Breast epithelium (tissue), 4 donors: ENCODE results near the gene BRD4. TPM values are rescaled to one million over a fixed set of nuclear protein-coding genes. Genes with fewer than 3 reads are reported as not detected.

Experiments
- DNase-seq, 2 donors: peaks; one replicate each; pipeline ENCODE4 v3.0.0-alpha.2; 2019; ENCODE audit warnings: low spot score in 2 of 2
- H3K27ac ChIP-seq, 2 donors: fragments of 200-600 bp; sonication (generic) in 1 of 2; one replicate each; pipeline ENCODE4 v1.5.1; 2016 to 2019; ENCODE audit warnings: mild to moderate bottlenecking in 1 of 2
- H3K27me3 ChIP-seq, 2 donors: fragments of 200-600 bp; sonication (generic) in 1 of 2; one replicate each; pipeline versions ENCODE4 v1.5.1 to v1.6.0; 2017 to 2019; ENCODE audit warnings: control low read depth in 1 of 2, mild to moderate bottlenecking in 1 of 2
- H3K36me3 ChIP-seq: fragments of 200-600 bp; one replicate; pipeline ENCODE4 v1.5.1; 2019
- H3K4me1 ChIP-seq, 2 donors: fragments of 200-600 bp; sonication (generic); one replicate each; pipeline ENCODE4 v1.5.1; 2016 to 2019; ENCODE audit warnings: control low read depth in 1 of 2
- H3K4me3 ChIP-seq, 3 donors: fragments of 200-600 bp; sonication (generic); 1 replicate in 2 of 3; 2 replicates in 1 of 3; pipeline ENCODE4 v1.5.1; 2016 to 2019; ENCODE audit warnings: mild to moderate bottlenecking in 3 of 3, moderate library complexity in 2 of 3
- H3K9me3 ChIP-seq, 2 donors: fragments of 200-600 bp; sonication (generic) in 1 of 2; one replicate each; pipeline ENCODE4 v1.5.1; 2016 to 2019; ENCODE audit warnings: control low read depth in 1 of 2
- CTCF ChIP-seq, 3 donors: fragments of 450-650 bp; IDR thresholded peaks; one replicate each; pipeline ENCODE4 v1.5.1; 2016 to 2017; ENCODE audit warnings: antibody characterized with exemption in 3 of 3, mild to moderate bottlenecking in 3 of 3, moderate library complexity in 3 of 3
- POLR2A ChIP-seq: fragments of 450-650 bp; IDR thresholded peaks from one replicate; pipeline ENCODE4 v1.6.1; 2016; ENCODE audit warnings: antibody characterized with exemption, mild to moderate bottlenecking, moderate library complexity
- POLR2AphosphoS5 ChIP-seq, 3 donors: sonication (generic); formaldehyde crosslinking; IDR thresholded peaks; one replicate each; pipeline ENCODE4 v1.6.1; 2017; ENCODE audit warnings: antibody characterized with exemption in 3 of 3
- intact Hi-C: fragments of 100-400 bp; cut with DNase I; formaldehyde crosslinking; loops from one replicate; pipeline ENCODE4 v1.15.1; 2023; ENCODE audit warnings: low total_unique reads
- total RNA-seq, 3 donors: library from RNA; depleted of rRNA; stranded (reverse); fragments of >200 nt; gene quantifications; one replicate each; pipeline ENCODE4 v1.1.0, GENCODE V29; 2016

Gene BRD4
- total RNA-seq, 3 donors from 2014 or later: 25.6 to 37.5 (median 33.8) TPM

GRCh38 chr19:15265850-15266248 is 66.5 kb downstream of the BRD4 start:
- peak; percentile 56 to 81 for DNase-seq
- peak in 2 of 3 donors; percentile 86 to 94 for TF ChIP-seq POLR2AphosphoS5 (IDR thresholded peaks at IDR 0.05)
- no peak for TF ChIP-seq CTCF (IDR thresholded peaks at IDR 0.05)
- TF ChIP-seq POLR2A: no peak
- H3K27me3 ChIP-seq: no peaks in the 10 kb centered on the region
- H3K27ac ChIP-seq: peak overlapping the region; percentile 12 to 90
- H3K36me3 ChIP-seq: no peaks in the 10 kb centered on the region
- no peak overlapping the region for H3K4me3 ChIP-seq
- intact Hi-C loops: loop anchor here (10.0 kb wide), 1 partner anchor 69 kb away; the partner anchor contains the start of gene BRD4
- H3K4me1 ChIP-seq: peaks cover 19 to 23% of the 10 kb centered on the region in 2 donors
- no peaks in the 10 kb centered on the region for H3K9me3 ChIP-seq

DNA sequence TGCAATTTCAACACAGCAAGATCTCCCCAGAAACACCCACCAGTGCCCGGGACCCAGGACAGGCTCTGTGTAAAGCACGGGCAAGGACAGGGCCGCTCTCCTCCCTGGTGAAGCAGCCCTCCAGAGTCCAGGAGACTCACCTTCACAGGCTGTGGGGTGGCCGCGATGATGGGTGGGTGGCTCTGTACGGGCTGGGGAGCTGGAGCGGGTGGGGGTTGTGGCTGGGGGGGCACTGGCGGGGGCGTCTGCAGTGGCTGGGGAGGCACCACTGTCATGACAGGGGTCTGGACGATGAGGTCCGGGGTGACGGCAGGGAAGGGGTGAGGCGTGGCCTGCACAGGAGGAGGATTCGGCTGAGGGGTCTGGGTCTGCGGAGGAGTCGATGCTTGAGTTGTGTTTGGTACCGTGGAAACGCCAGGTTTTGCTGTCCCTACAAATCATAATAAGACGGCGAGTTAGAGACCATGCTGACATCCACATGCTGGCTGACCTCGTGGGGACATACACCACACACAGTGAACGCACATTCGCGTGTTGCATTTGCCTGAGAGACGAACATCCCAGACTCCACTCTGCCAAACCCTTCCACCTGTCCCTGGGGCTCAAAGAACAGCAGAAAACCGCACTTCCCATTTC is 67.0 kb downstream of the BRD4 start:
- Histone ChIP-seq H3K36me3 (no peaks in the 10 kb centered on the region), H3K4me1 (peaks cover 19 to 23% of the 10 kb centered on the region in 2 donors), H3K9me3 (no peaks in the 10 kb centered on the region), H3K27me3 (no peaks in the 10 kb centered on the region), H3K4me3 (no peak overlapping the region), H3K27ac (peak overlapping the region; percentile 12 to 90)
- TF ChIP-seq POLR2A (no peak), POLR2AphosphoS5 (IDR thresholded peaks at IDR 0.05) (no peak), CTCF (IDR thresholded peaks at IDR 0.05) (no peak)
- intact Hi-C loops: loop anchor here (10.0 kb wide), 1 partner anchor 69 kb away; the partner anchor contains the start of gene BRD4
- DNase-seq: no peak

DNA sequence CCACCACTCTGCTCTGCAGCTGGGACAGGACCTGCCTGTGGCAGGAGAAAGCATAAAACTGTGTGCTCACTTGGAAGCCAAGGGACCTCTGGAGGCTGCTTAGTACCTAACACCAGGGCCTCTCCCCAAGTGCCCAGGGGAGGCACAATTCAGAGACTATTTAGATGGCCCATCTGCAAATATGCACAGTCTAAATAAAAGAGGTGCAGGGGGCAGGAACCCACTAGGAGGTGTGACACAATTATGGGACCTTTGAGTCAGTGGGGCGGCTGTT is 67.5 kb downstream of the BRD4 start:
- intact Hi-C loops: loop anchor here (10.0 kb wide), 1 partner anchor 70 kb away; the partner anchor contains the start of gene BRD4
- Histone ChIP-seq H3K36me3 (no peaks in the 10 kb centered on the region), H3K4me1 (peaks cover 19 to 23% of the 10 kb centered on the region in 2 donors)

DNA sequence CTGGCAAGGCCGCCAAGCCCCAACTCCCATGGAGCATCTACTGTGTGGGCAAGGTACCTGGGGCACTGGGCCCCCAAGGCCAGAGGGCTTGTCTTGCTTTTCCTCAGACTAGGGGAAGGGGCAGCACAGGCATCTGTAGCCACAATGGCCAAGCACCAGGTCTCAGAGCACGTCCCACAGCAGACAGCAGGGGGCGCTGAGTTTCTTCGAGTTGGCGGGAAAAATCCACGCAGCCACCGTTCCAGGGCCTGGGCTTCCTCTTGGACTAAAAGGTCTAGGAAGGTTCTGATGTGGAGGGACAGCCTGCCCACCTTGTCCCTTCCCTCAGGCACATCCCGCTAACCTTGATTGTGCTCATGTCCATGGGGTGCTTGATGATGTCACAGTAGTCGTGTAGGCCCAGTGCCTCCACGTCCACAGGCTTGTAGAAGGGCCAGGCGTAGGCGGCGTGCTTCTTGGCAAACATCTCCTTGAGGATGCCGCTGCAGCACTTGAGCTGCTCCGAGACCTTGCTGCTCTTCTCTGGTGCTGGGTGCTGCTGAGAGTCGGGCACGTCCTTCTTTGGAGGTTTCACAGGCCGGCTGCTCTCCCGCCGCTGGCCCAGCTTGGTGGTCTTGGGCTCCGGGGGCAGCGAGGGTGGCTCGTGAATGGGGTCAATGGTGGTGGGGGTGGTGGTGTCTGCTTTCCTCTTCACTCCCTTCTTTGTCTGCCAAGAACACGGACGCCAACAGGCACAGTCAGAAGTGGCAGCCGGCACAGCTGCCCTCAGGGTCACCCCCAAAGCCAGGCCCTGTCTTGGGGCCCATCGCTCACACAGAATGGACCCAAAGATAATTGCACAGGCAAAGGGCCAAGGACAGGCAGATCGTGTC is 68.0 kb downstream of the BRD4 start:
- Histone ChIP-seq H3K27me3 (no peaks in the 10 kb centered on the region), H3K9me3 (no peaks in the 10 kb centered on the region), H3K4me3 (no peak overlapping the region), H3K27ac (peak overlapping the region; percentile 33 to 90), H3K4me1 (peaks cover 19 to 23% of the 10 kb centered on the region in 2 donors), H3K36me3 (no peaks in the 10 kb centered on the region)
- intact Hi-C loops: loop anchor here (10.0 kb wide), 1 partner anchor 71 kb away; the partner anchor contains the start of gene BRD4
- peak; percentile 59 to 69 for DNase-seq
- peak; percentile 73 to 87 (median 75) for TF ChIP-seq CTCF (IDR thresholded peaks at IDR 0.05)
- TF ChIP-seq POLR2AphosphoS5 (IDR thresholded peaks at IDR 0.05): peak in 2 of 3 donors; percentile 35 to 54
- TF ChIP-seq POLR2A: no peak

More for the DNA sequence above, 67.5 kb downstream of the BRD4 start:
- no peak for TF ChIP-seq CTCF (IDR thresholded peaks at IDR 0.05)
- TF ChIP-seq POLR2AphosphoS5 (IDR thresholded peaks at IDR 0.05): no peak
- no peak for TF ChIP-seq POLR2A
- DNase-seq: no peak
- Histone ChIP-seq H3K9me3 (no peaks in the 10 kb centered on the region), H3K27ac (peak overlapping the region in 1 of 2 donors; percentile 90), H3K4me3 (no peak overlapping the region), H3K27me3 (no peaks in the 10 kb centered on the region)
